ENCODE measurements around the gene ADAMTSL3. TPM values are rescaled to one million over a fixed set of nuclear protein-coding genes. Genes with fewer than 3 reads are reported as not detected.

The ADAMTSL3 gene
- total and polyA plus RNA-seq, 4 donors, result 3.5 to 19.0 (median 8.0) TPM

GRCh38 chr15:83930392-83931212 is 276.7 kb downstream of the ADAMTSL3 start (continued):
- TF ChIP-seq REST (IDR thresholded peaks at IDR 0.05) (peak; percentile 91), FOXA2 (IDR thresholded peaks at IDR 0.05) (peak; percentile 99)

GRCh38 chr15:83935774-83936173 is 281.9 kb downstream of the ADAMTSL3 start:
- WGBS, result 96% methylated on average over 1 of the region's 1 CpG
- TF ChIP-seq NR2F2 (IDR thresholded peaks at IDR 0.05) (no peak), JUND (IDR thresholded peaks at IDR 0.05) (no peak), RAD21 (IDR thresholded peaks at IDR 0.05) (no peak), SP1 (IDR thresholded peaks at IDR 0.05) (no peak), TAF1 (conservative IDR thresholded peaks at IDR 0.05) (no peak), HNF4G (IDR thresholded peaks at IDR 0.05) (no peak), RXRA (IDR thresholded peaks at IDR 0.05) (no peak), MAX (IDR thresholded peaks at IDR 0.05) (no peak), HNF4A (conservative IDR thresholded peaks at IDR 0.05) (no peak), REST (IDR thresholded peaks at IDR 0.05) (no peak)

GRCh38 chr15:83940136-83940535 is 286.2 kb downstream of the ADAMTSL3 start:
- Histone ChIP-seq H3K9me3 (ENCODE audit: control insufficient read depth in 4 of 4, low read length in 3 of 4) (no peaks in the 10 kb centered on the region), H3K4me3 (ENCODE audit: low read depth in 1 of 3, low read length in 3 of 3) (no peak overlapping the region), H3K36me3 (ENCODE audit: control insufficient read depth in 4 of 4, insufficient read depth in 3 of 4, low read depth in 1 of 4, low read length in 3 of 4) (peaks cover 0 to 6% (median 3%) of the 10 kb centered on the region in 4 donors), H3K27ac (ENCODE audit: low read depth in 1 of 2, low read length in 2 of 2) (no peak overlapping the region), H3K9ac (ENCODE audit: low read depth in 1 of 2, low read length in 2 of 2) (no peak overlapping the region), H3K4me1 (ENCODE audit: control insufficient read depth in 4 of 4, insufficient read depth in 4 of 4, low read length in 3 of 4) (no peaks in the 10 kb centered on the region), H3K27me3 (ENCODE audit: control insufficient read depth in 4 of 4, insufficient read depth in 4 of 4, low read length in 3 of 4) (no peaks in the 10 kb centered on the region)
- TF ChIP-seq YY1 (IDR thresholded peaks at IDR 0.05) (no peak), FOXA2 (IDR thresholded peaks at IDR 0.05) (no peak), ZBTB33 (IDR thresholded peaks at IDR 0.05) (no peak), MAX (IDR thresholded peaks at IDR 0.05) (no peak), JUND (IDR thresholded peaks at IDR 0.05) (no peak), GABPA (IDR thresholded peaks at IDR 0.05 in 1 of 2, conservative IDR thresholded peaks at IDR 0.05 in 1 of 2) (no peak), CTCF (IDR thresholded peaks at IDR 0.05; ENCODE audit: low read depth, low read length, missing input control) (no peak), NR2F2 (IDR thresholded peaks at IDR 0.05) (no peak), FOXA1 (IDR thresholded peaks at IDR 0.05) (no peak)
- 93% methylated on average over 4 of the region's 4 CpGs for WGBS
- DNase-seq (ENCODE audit: low spot score), result no peak

More at GRCh38 chr15:83935774-83936173, 281.9 kb downstream of the ADAMTSL3 start:
- Histone ChIP-seq H3K27ac (ENCODE audit: low read depth in 1 of 2, low read length in 2 of 2) (no peak overlapping the region), H3K4me1 (ENCODE audit: control insufficient read depth in 4 of 4, insufficient read depth in 4 of 4, low read length in 3 of 4) (peaks cover 0 to 12% (median 9%) of the 10 kb centered on the region in 4 donors), H3K36me3 (ENCODE audit: control insufficient read depth in 4 of 4, insufficient read depth in 3 of 4, low read depth in 1 of 4, low read length in 3 of 4) (no peaks in the 10 kb centered on the region), H3K9ac (ENCODE audit: low read depth in 1 of 2, low read length in 2 of 2) (no peak overlapping the region), H3K4me3 (ENCODE audit: low read depth in 1 of 3, low read length in 3 of 3) (no peak overlapping the region), H3K27me3 (ENCODE audit: control insufficient read depth in 4 of 4, insufficient read depth in 4 of 4, low read length in 3 of 4) (no peaks in the 10 kb centered on the region), H3K9me3 (ENCODE audit: control insufficient read depth in 4 of 4, low read length in 3 of 4) (peaks cover 0 to 4% (median 3%) of the 10 kb centered on the region in 4 donors)
- no peak for DNase-seq (ENCODE audit: low spot score)
